ENCODE results near the gene OR4F6.
"Not testable (repeated sequence)": the region's sequence is repeated elsewhere in the genome, so short reads cannot be mapped to it uniquely, and the experiment has no call there.

The OR4F6 gene, protein sequence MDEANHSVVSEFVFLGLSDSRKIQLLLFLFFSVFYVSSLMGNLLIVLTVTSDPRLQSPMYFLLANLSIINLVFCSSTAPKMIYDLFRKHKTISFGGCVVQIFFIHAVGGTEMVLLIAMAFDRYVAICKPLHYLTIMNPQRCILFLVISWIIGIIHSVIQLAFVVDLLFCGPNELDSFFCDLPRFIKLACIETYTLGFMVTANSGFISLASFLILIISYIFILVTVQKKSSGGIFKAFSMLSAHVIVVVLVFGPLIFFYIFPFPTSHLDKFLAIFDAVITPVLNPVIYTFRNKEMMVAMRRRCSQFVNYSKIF

GRCh38 chr15:101803209-101803608, at the start of gene OR4F6:
OR4F6 (plus strand) TSS chr15:101803509; CDS start chr15:101805720, 2,211 bp downstream.
- DNase-seq: no peak

GRCh38 chr15:101764669-101765339, 38.5 kb upstream of the OR4F6 start:
- DNase-seq: not testable (repeated sequence)

GRCh38 chr15:101765340-101765671, 38.0 kb upstream of the OR4F6 start:
- not testable (repeated sequence) for DNase-seq

DNA sequence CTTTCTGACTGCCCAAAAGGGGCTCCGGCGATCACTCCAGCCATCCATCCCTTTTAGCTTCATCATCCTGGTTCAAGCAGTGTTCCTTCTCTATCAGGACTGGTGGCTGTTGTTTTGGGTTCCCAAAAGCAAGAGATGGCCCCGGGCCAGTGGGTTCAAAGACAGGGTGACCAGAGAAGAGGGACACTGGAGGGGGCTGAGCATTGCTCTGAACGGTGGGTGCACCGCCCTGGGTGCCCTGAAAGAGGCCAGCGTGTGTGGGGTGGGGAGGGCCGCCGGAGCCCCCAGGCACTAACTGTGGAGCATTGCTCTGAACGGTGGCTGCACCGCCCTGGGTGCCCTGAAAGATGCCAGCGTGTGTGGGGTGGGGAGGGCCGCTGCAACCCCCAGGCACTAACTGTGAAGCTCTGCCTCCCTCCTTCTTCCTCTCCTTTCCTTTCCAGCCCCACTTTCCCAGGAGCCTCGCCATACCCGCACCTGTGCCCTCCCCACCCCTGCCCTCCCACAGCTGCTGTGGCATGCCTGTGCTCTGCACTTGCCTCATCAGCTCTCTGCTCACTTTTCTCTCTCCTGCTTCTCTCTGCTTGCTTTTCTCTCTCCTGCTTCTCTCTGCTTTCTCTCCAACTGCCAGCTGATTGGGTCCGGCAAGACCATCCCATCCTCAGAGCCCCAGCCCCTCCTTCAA, 37.4 kb upstream of the OR4F6 start:
- DNase-seq: no peak

DNA sequence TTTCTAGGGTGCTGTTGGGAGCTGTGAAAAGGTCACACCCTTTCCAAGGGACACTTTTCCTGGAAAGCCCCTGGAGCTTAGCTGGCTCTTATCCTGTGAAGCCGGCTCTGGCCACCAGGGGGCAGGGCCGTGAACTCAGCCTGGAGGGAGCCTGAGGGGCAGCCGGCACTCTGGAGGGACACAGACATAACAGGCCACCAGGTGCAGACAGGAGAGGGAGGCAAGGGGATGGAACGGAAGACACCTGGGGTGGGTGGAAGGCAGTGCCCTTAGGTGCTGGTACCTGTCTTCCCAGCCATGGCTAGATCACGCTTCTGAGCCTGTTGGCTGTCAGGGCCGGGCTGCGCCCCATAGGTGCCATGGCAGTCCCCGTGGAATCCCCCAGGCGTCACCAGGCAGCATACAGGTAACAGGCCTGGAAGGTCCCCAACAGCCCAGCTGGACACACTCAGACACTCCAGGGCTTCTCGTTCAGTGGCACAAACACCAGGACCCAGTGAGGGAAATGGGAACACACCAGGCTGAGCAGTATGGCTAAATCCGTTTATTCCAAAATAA, 36.1 kb upstream of the OR4F6 start:
- not testable (repeated sequence) for DNase-seq

- DNase-seq: no peak
Observed at GRCh38 chr15:101772921-101773320, 30.4 kb upstream of the OR4F6 start.

GRCh38 chr15:101773496-101774100, 29.7 kb upstream of the OR4F6 start:
- no peak for DNase-seq

- DNase-seq: no peak
Observed at GRCh38 chr15:101775136-101775535, 28.2 kb upstream of the OR4F6 start.

GRCh38 chr15:101778576-101778975, 24.7 kb upstream of the OR4F6 start:
- not testable (repeated sequence) for DNase-seq

GRCh38 chr15:101780225-101780624, 23.1 kb upstream of the OR4F6 start:
- DNase-seq: not testable (repeated sequence)

DNA sequence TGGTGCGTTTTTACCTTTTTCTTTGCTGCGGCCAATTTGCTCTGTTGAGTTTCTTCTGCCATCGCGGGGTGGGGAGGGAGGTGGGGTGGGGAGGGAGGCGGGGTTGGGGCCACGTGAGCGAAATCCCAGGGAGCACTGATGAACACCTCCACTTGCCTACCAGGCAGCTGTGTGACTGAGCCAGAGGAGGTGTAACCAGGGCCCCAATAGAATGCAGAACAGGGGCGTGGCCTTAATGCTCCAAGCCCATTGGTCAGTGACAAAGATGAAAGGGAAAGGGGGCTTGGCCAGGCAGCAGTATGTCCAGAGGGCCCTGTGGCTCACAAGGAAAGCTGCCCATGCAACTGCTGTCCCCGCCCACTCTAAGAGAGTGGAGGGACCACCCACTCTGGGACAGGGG, 21.4 kb upstream of the OR4F6 start:
- no peak for DNase-seq

DNA sequence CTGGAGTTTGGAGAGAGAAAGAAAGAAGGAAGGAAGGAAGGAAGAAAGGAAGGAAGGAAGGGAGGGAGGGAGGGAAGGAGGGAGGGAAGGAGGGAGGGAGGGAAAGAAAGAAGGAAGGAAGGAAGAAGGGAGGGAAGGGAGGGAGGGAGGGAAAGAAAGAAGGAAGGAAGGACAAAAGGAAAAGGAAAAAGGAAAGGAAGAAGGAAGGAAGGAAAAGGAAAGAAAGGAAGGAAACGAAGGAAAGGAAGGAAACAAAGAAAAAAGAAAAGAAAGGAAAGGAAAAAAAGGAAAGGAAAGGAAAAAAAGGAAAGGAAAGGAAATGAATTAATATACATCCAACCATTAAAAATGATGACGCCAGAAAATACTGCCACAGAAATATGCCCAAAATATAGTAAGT, 18.7 kb upstream of the OR4F6 start:
- no peak for DNase-seq

- DNase-seq: not testable (repeated sequence)
Observed at GRCh38 chr15:101786422-101786821, 16.9 kb upstream of the OR4F6 start.

- not testable (repeated sequence) for DNase-seq
Observed at GRCh38 chr15:101788001-101788400, 15.3 kb upstream of the OR4F6 start.

- DNase-seq: not testable (repeated sequence)
Observed at GRCh38 chr15:101788503-101789269, 14.6 kb upstream of the OR4F6 start.

- DNase-seq: not testable (repeated sequence)
Observed at GRCh38 chr15:101790748-101791147, 12.6 kb upstream of the OR4F6 start.

DNA sequence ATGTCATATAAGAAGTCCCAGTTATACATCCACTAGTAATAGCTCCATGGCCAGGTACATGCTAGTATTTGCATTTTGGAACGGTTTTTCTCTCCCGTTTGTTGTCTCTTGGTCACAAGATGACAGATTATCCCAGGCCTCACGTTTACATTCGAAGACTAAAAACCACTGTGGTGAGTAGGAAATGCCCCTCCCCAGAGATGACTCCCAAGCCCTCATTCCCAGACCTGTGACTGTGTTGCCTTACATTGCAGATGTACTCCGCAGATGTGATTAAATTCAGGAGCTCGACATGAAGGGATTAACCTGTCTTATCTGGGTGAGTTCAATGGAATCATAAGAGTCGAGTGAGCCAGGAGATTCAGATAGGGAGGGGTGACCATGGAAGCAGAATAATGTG, 9.3 kb upstream of the OR4F6 start:
- DNase-seq: not testable (repeated sequence)

- no peak for DNase-seq
Observed at GRCh38 chr15:101795455-101795854, 7.9 kb upstream of the OR4F6 start.

DNA sequence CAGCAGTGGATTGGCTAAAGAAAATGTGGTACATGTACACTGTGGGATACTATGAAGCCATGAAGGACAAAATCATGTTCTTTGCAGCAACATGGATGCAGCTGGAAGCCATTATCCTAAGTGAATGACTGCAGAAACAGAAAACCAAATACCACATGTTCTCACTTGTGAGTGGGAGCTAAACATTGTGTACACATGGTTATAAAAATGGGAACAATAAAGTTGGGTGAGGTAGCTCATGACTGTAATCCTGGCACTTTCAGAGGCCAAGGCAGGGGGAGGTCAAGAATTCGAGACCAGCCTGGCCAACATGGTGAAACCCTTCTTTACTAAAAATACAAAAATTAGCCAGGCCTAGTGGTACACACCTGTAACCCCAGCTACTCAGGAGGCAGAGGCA, 3.6 kb upstream of the OR4F6 start:
- no peak for DNase-seq

DNA sequence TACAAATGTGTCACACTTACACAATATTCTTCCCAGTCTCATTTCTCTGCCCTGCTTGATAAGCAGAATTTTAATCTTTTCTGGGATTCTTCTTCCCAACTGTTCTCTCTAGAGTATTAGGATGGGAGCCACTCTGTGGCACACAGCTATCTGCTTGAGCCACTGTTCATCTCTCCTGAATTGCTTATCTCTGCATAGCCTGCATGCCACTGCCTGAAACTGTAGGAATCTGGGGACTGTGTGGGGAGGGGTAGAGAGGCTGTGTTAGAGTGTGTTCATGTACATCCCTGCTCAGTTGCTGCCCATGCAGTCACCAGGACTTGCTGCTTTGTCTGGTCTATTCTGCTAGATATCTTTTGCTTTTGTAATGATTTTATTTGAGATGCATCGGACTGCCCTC, 2.3 kb upstream of the OR4F6 start:
- no peak for DNase-seq

- no peak for DNase-seq
Observed at GRCh38 chr15:101803676-101804075, 367 bp downstream of the OR4F6 start.

- no peak for DNase-seq
Observed at GRCh38 chr15:101804375-101804774, 1.1 kb downstream of the OR4F6 start.

All from NK-92 treated with Interleukin-12 subunit alpha and Interleukin-12 subunit beta, amount 100 ng/mL, for 24 hours (cell line).